Cardiac fibroblast (primary cell): ENCODE data around the gene TMEM50A.
"Not testable (repeated sequence)": the region's sequence is repeated elsewhere in the genome, so short reads cannot be mapped to it uniquely, and the experiment has no call there.

Experiments
- DNase-seq, 2 donors: peaks; one replicate each; pipeline versions ENCODE4 v3.0.0 to v3.0.0-alpha.2; 2010; ENCODE audit warnings: low read depth in 2 of 2
- H3K4me3 ChIP-seq, 2 donors: replicated peaks in 1 of 2; 1 replicate in 1 of 2; 2 replicates in 1 of 2; pipeline ENCODE4 v1.5.1; 2011; ENCODE audit warnings: low read depth in 2 of 2, low read length in 2 of 2, mild to moderate bottlenecking in 2 of 2, moderate library complexity in 1 of 2
- CTCF ChIP-seq: IDR thresholded peaks from one replicate; pipeline ENCODE4 v1.5.1; 2011; ENCODE audit warnings: low read depth, mild to moderate bottlenecking, low read length, inconsistent platforms

Gene TMEM50A

GRCh38 chr1:25338188-25338981 is at the start of gene TMEM50A:
TMEM50A (plus strand) TSS chr1:25338334; CDS start chr1:25340487, 2,153 bp downstream.
- DNase-seq: peak; percentile 88 to 91
- peak within 1 kb of the TSS; percentile 95 to 97 for H3K4me3 ChIP-seq
- no peak for TF ChIP-seq CTCF

GRCh38 chr1:25288573-25289101 is 49.5 kb upstream of the TMEM50A start:
- not testable (repeated sequence) for H3K4me3 ChIP-seq, DNase-seq

DNA sequence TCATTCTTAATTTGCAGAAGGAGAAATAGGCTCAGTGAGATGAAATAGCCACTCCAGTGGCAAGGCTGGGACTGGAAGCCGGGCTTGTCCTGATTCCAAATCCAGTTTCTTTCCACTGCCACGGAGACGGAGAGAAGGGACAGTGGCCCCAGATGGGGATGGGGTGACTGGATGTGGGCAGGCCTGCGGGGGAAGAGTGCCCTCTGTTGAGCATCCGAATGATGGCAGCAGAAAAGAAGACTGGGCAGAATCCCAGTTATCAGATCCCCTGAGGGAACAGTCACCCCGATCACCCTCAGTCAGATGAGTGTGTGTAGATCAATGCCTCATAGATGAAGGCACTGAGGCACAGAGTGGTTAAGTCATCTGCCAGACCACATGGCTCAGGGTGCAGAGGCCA is 48.1 kb upstream of the TMEM50A start:
- not testable (repeated sequence) for H3K4me3 ChIP-seq, DNase-seq

- DNase-seq, H3K4me3 ChIP-seq: not testable (repeated sequence)
Measured at GRCh38 chr1:25293426-25293825, 44.7 kb upstream of the TMEM50A start.

DNA sequence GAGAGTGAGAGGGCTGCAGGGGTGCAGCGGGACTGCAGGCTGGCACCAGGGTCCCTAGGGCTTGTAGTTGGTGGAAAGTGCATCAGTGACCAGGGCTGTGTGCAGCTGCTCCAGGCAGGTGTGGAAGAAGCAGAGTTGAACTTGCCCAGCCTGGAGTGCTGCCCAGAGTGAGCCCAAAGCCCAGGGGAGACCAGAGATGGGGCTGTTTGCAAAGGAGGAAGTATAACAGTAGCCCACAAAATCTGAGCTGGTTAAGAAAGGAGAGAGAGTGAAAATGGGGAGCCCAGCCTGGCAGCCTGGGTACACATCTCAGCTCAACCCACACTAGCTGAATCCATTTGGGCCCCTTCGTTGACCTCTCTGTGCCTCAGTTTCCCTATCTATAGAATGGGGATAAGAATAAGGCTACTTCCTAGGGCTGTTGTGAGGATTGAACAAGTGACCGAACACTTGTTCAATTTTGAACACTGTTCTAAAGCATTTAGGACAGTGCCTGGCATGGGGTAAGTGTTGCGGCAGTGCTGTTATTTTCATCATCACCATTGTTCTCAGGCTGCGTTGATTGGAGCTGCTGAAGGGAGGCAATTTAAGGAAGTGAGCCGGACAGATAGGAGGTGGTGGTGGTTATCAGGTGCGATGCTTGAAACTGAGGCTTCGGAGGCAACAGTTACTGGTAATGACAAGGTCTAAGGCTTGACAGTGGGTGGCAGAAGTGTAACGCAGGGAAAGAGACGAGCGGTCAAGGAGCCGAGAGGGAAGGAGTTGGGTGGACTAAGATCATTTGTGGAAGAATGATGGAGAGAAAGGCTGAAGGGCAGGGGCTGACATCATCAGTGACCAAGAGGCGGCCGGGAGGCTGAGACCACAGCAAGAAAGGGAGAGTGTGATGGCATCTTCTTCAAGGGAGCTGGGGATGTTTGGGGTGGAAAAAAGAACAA is 43.0 kb upstream of the TMEM50A start:
- DNase-seq: peak in 1 of 2 donors; percentile 13

DNA sequence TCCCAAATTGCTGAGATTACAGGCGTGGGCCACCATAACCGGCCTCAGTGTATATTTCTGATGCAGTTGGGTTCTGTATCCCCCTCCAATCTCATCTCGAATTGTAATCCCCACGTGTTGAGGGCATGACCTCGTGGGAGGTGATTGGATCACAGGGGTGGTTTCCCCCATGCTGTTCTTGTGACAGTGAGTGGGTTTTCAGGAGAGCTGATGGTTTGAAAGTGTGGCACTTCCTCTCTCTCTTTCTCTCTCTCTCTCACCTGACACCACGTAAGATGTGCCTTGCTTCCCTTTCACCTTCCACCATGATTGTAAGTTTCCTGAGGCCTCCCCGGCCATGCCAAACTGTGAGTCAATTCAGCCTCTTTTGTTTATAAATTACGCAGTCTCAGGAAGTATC is 41.6 kb upstream of the TMEM50A start:
- peak in 1 of 2 donors; percentile 2 for DNase-seq
- H3K4me3 ChIP-seq: not testable (repeated sequence)

More for the DNA sequence above, 43.0 kb upstream of the TMEM50A start:
- not testable (repeated sequence) for H3K4me3 ChIP-seq

GRCh38 chr1:25300729-25301128 is 37.4 kb upstream of the TMEM50A start:
- not testable (repeated sequence) for DNase-seq, H3K4me3 ChIP-seq

GRCh38 chr1:25302330-25302729 is 35.8 kb upstream of the TMEM50A start:
- not testable (repeated sequence) for H3K4me3 ChIP-seq, DNase-seq

- DNase-seq: peak in 1 of 2 donors; percentile 75
- not testable (repeated sequence) for H3K4me3 ChIP-seq
Measured at GRCh38 chr1:25304936-25305335, 33.2 kb upstream of the TMEM50A start.

DNA sequence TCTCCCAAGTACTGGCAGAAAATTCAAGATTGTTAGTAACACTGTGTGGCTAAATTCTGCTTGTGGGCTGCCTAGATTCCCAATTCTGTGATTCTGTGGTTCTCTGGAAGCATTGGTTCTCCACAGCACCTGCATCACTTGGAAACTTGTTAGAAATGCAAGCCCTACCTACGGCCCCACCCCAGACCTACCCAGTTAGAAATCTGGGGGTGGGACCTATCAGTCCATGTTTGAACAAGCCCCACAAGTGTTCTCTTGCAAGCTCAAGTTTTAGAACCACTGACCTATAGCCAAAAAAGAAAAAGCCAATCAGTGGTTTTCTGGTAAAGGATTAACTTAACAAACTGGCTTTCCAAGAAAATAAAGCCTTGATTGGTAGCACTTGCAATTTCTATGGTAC is 30.0 kb upstream of the TMEM50A start:
- DNase-seq, H3K4me3 ChIP-seq: not testable (repeated sequence)

DNA sequence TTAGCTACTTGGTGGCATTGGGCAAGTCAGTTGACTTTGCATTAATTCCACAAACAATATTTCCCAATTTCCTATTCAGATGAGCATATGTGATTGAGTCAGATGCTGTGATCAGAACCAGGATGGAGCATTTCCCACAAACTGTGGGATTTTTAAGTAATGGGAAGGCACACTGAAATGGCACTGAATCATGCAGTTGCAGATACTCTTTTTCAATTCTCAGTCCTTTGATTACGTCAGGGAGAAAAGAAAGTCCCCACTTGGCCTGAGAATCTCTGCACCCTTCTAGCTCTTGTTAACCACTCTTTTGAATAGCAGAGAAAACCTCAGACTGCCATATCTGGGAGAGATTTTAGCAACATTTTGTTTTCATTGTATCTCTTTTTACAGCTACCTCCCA is 29.0 kb upstream of the TMEM50A start:
- H3K4me3 ChIP-seq: not testable (repeated sequence)
- DNase-seq: peak; percentile 73 to 76

DNA sequence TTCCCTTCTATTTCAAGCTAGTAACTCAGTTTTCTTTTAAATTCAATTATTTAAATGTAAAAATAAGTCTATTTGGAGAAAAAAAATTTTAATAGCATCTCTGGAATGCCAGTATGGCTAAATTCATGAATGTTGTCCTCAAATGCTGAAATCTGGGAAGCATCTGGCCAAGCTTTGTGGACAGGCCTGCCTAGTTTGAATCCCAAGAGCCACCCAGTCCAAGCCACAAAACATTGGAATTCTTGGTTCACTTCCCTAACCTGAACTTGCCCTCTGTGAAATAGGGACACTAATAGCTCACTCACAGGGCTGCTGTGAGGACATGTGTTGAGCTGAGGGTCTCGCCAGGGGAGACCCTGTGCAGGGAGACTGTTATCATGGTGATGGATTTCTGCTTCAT is 28.6 kb upstream of the TMEM50A start:
- H3K4me3 ChIP-seq: not testable (repeated sequence)
- DNase-seq: peak; percentile 1 to 44

GRCh38 chr1:25312806-25313470 is 25.2 kb upstream of the TMEM50A start:
- H3K4me3 ChIP-seq, DNase-seq: not testable (repeated sequence)

DNA sequence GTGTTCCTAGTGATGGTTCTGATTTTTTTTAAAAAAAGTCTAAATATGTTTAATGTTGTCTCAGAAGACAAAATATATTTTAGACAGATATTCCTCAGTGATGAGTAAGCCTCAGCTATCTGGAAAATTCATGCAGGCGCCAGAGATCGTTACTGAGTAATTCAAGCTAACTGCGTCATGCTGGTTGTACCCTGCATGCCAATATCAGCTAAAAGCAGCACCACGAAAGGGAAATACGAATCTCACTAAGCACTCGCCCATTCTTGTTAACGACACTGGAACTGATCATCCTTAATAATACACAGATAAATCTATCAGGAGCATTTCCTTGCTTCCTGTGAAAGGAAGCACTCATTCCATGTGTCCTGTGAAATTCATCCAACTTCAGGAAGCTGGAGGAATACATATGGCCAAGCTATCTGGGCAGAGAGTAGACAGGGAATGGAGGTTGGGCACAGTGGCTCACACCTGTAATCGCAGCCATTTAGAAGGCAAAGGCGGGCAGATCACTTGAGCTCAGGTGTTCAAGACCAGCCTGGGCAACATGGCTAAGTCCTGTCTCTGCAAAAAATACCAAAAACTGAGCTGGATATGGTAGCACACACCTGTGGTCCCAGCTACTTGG is 17.7 kb upstream of the TMEM50A start:
- not testable (repeated sequence) for H3K4me3 ChIP-seq
- peak; percentile 88 to 96 for DNase-seq

DNA sequence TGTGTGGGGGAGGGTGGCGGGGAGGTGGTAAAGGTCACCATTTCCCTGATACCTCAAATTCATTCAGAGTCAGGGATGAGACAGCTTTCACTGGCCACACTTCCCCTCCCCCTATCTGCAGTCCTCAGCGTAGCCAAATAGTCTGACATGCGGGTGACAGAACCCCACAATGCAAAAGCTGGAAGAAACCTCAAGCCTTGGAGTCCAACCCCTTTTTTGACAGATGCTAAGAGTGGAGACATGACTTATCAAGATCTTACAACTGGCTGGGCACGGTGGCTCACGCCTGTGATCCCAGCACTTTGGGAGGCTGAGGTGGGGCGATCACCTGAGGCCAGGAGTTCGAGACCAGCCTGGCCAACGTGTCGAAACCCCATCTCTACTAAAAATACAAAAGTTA is 16.0 kb upstream of the TMEM50A start:
- not testable (repeated sequence) for DNase-seq, H3K4me3 ChIP-seq

GRCh38 chr1:25324407-25324806 is 13.7 kb upstream of the TMEM50A start:
- H3K4me3 ChIP-seq, DNase-seq: not testable (repeated sequence)
